Breast epithelium (tissue), 4 donors: Measurements from ENCODE around the gene MYOT. TPM values are rescaled to one million over a fixed set of nuclear protein-coding genes. Genes with fewer than 3 reads are reported as not detected.
A peak's percentile ranks its signal among the peaks of the same experiment; 100 is the strongest.

Source experiments
- DNase-seq, 2 donors: peaks; one replicate each; pipeline ENCODE4 v3.0.0-alpha.2; 2019; ENCODE audit warnings: low spot score in 2 of 2
- H3K27ac ChIP-seq, 2 donors: fragments of 200-600 bp; sonication (generic) in 1 of 2; one replicate each; pipeline ENCODE4 v1.5.1; 2016 to 2019; ENCODE audit warnings: mild to moderate bottlenecking in 1 of 2
- H3K27me3 ChIP-seq, 2 donors: fragments of 200-600 bp; sonication (generic) in 1 of 2; one replicate each; pipeline versions ENCODE4 v1.5.1 to v1.6.0; 2017 to 2019; ENCODE audit warnings: control low read depth in 1 of 2, mild to moderate bottlenecking in 1 of 2
- H3K36me3 ChIP-seq: fragments of 200-600 bp; one replicate; pipeline ENCODE4 v1.5.1; 2019
- H3K4me1 ChIP-seq, 2 donors: fragments of 200-600 bp; sonication (generic); one replicate each; pipeline ENCODE4 v1.5.1; 2016 to 2019; ENCODE audit warnings: control low read depth in 1 of 2
- H3K4me3 ChIP-seq, 3 donors: fragments of 200-600 bp; sonication (generic); 1 replicate in 2 of 3; 2 replicates in 1 of 3; pipeline ENCODE4 v1.5.1; 2016 to 2019; ENCODE audit warnings: mild to moderate bottlenecking in 3 of 3, moderate library complexity in 2 of 3
- H3K9me3 ChIP-seq, 2 donors: fragments of 200-600 bp; sonication (generic) in 1 of 2; one replicate each; pipeline ENCODE4 v1.5.1; 2016 to 2019; ENCODE audit warnings: control low read depth in 1 of 2
- POLR2A ChIP-seq: fragments of 450-650 bp; IDR thresholded peaks from one replicate; pipeline ENCODE4 v1.6.1; 2016; ENCODE audit warnings: antibody characterized with exemption, mild to moderate bottlenecking, moderate library complexity
- POLR2AphosphoS5 ChIP-seq, 3 donors: sonication (generic); formaldehyde crosslinking; IDR thresholded peaks; one replicate each; pipeline ENCODE4 v1.6.1; 2017; ENCODE audit warnings: antibody characterized with exemption in 3 of 3
- intact Hi-C: fragments of 100-400 bp; cut with DNase I; formaldehyde crosslinking; loops from one replicate; pipeline ENCODE4 v1.15.1; 2023; ENCODE audit warnings: low total_unique reads
- total RNA-seq, 3 donors: library from RNA; depleted of rRNA; stranded (reverse); fragments of >200 nt; gene quantifications; one replicate each; pipeline ENCODE4 v1.1.0, GENCODE V29; 2016
- TF ChIP-seq, protein P1 (sequence below), 3 donors: fragments of 450-650 bp; IDR thresholded peaks; one replicate each; pipeline ENCODE4 v1.5.1; 2016 to 2017; ENCODE audit warnings: antibody characterized with exemption in 3 of 3, mild to moderate bottlenecking in 3 of 3, moderate library complexity in 3 of 3

MYOT gene
- total RNA-seq, 3 donors from 2014 or later: 2.3 to 11.0 (median 4.7) TPM

DNA sequence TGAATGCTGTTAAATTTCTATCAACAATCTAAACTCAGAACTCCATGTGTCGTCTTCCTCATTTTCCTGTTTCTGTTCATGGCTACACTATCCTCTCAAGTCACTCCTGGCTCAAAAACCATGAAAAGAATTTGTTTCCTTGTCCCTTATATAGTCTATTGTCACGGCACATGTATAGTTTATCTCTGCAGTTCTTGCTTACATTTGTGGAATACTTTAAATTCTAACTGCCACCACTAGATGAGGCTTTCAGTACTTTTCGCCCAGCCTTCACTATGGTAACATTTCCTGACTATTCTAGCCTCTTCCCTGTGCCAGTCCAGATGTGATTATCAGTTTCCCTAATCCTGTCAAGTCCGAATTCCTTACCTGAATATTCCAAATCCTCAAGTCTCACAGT lies 56.2 kb downstream of the MYOT start:
- intact Hi-C loops: no loop called here
- H3K4me3 ChIP-seq: no peak overlapping the region
- no peaks in the 10 kb centered on the region for H3K27me3 ChIP-seq
- TF ChIP-seq POLR2AphosphoS5 (IDR thresholded peaks at IDR 0.05) (no peak), POLR2A (no peak)
- TF ChIP-seq, protein P1, sequence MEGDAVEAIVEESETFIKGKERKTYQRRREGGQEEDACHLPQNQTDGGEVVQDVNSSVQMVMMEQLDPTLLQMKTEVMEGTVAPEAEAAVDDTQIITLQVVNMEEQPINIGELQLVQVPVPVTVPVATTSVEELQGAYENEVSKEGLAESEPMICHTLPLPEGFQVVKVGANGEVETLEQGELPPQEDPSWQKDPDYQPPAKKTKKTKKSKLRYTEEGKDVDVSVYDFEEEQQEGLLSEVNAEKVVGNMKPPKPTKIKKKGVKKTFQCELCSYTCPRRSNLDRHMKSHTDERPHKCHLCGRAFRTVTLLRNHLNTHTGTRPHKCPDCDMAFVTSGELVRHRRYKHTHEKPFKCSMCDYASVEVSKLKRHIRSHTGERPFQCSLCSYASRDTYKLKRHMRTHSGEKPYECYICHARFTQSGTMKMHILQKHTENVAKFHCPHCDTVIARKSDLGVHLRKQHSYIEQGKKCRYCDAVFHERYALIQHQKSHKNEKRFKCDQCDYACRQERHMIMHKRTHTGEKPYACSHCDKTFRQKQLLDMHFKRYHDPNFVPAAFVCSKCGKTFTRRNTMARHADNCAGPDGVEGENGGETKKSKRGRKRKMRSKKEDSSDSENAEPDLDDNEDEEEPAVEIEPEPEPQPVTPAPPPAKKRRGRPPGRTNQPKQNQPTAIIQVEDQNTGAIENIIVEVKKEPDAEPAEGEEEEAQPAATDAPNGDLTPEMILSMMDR (IDR thresholded peaks at IDR 0.05): no peak
- H3K4me1 ChIP-seq: no peaks in the 10 kb centered on the region
- H3K36me3 ChIP-seq: no peaks in the 10 kb centered on the region
- H3K27ac ChIP-seq: no peak overlapping the region
- no peaks in the 10 kb centered on the region for H3K9me3 ChIP-seq
- DNase-seq: no peak

DNA sequence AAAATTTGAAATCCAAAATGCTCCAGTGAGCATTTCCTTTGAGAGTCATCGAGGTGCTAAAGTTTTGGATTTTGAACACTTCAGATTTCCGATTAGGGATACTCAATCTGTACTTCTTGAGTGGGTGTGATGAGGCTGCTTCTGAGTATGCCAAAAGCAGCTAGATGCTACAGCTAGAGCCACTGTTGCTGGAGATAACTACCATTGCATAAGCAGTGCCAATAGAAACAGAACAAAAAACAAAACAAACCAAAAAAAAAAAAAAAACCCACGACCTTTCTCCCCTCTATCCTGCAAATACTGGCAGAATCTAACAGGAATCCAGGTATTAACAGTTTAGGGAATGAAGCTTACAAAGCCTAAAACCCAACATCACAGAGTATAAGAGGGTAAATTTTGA lies 65.1 kb downstream of the MYOT start:
- TF ChIP-seq POLR2AphosphoS5 (IDR thresholded peaks at IDR 0.05) (no peak), POLR2A (no peak)
- TF ChIP-seq, protein P1 (IDR thresholded peaks at IDR 0.05): no peak

GRCh38 chr5:137933491-137933911 lies 65.8 kb downstream of the MYOT start:
- no peak for DNase-seq
- Histone ChIP-seq H3K4me1 (no peaks in the 10 kb centered on the region), H3K27me3 (no peaks in the 10 kb centered on the region), H3K27ac (peak overlapping the region in 1 of 2 donors; percentile 5), H3K9me3 (no peaks in the 10 kb centered on the region), H3K36me3 (no peaks in the 10 kb centered on the region), H3K4me3 (no peak overlapping the region)
- intact Hi-C loops: no loop called here
- TF ChIP-seq POLR2A: no peak
- TF ChIP-seq POLR2AphosphoS5 (IDR thresholded peaks at IDR 0.05): no peak
- TF ChIP-seq, protein P1 (IDR thresholded peaks at IDR 0.05): no peak

More for the DNA sequence above, 65.1 kb downstream of the MYOT start:
- Histone ChIP-seq H3K27ac (no peak overlapping the region), H3K9me3 (no peaks in the 10 kb centered on the region), H3K4me3 (no peak overlapping the region), H3K36me3 (no peaks in the 10 kb centered on the region), H3K27me3 (no peaks in the 10 kb centered on the region), H3K4me1 (no peaks in the 10 kb centered on the region)
- DNase-seq: no peak
- intact Hi-C loops: no loop called here

DNA sequence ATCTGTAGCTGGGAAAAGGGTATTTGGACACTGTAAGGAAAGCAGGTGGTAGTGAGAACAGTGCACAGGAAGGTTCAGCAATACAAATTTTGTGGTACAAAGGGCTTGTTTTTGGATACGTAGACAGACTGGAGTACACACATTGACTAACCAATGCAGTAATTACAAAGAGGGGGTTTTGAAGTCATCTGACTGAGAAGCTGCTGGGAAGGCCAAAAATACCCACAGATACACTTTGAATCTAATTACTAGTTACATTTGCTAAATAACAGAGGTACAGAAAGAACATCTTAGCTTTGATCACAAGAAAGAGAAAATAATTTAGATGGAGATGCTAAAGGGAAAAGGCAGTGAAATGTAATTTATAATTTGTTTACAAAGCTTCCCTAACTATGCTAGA lies 67.5 kb downstream of the MYOT start:
- no peak for DNase-seq
- H3K36me3 ChIP-seq: no peaks in the 10 kb centered on the region
- H3K27ac ChIP-seq: no peak overlapping the region
- H3K27me3 ChIP-seq: no peaks in the 10 kb centered on the region
- intact Hi-C loops: no loop called here
- H3K4me3 ChIP-seq: no peak overlapping the region
- no peaks in the 10 kb centered on the region for H3K4me1 ChIP-seq
- TF ChIP-seq POLR2A (no peak), POLR2AphosphoS5 (IDR thresholded peaks at IDR 0.05) (no peak)
- TF ChIP-seq, protein P1 (IDR thresholded peaks at IDR 0.05): no peak
- H3K9me3 ChIP-seq: no peaks in the 10 kb centered on the region

DNA sequence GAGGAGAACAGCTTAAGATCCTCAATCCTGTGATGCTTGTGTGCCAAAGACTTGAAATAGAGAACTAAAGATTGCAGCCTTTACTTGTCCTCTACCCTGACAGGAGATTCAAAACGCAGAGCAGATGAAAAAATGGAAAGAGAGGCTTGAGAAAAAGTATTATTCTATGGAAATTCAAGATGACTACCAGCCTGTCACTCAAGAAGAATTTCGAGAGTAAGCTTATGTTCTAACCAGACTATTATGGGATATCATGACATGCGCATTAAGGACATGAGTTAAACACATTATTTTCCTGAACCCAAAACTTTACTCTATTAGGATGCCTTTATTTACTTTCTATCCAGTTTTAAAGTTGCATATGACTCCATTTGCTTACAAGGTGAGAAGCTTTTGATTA lies 68.0 kb downstream of the MYOT start:
- Histone ChIP-seq H3K4me3 (no peak overlapping the region), H3K36me3 (no peaks in the 10 kb centered on the region), H3K9me3 (no peaks in the 10 kb centered on the region), H3K27ac (no peak overlapping the region), H3K27me3 (no peaks in the 10 kb centered on the region), H3K4me1 (no peaks in the 10 kb centered on the region)
- intact Hi-C loops: no loop called here
- no peak for DNase-seq
- TF ChIP-seq, protein P1 (IDR thresholded peaks at IDR 0.05): no peak
- TF ChIP-seq POLR2AphosphoS5 (IDR thresholded peaks at IDR 0.05): no peak
- no peak for TF ChIP-seq POLR2A

Other genes with a start within 250 kb of the MYOT start
- 10 to 100 TPM in 1 of 3 donors, 1 to 10 TPM in 2; 4.5 to 11.7 (median 4.9) TPM for gene KLHL3, start 131.8 kb upstream of the MYOT start, total RNA-seq
- gene HNRNPA0, start 113.5 kb upstream of the MYOT start, total RNA-seq: 10 to 100 TPM; 11.5 to 13.3 (median 11.8) TPM
- gene PKD2L2, start 21.6 kb downstream of the MYOT start, total RNA-seq: under 1 TPM in 1 of 3 donors, not detected in 2; 0.64 TPM
- 10 to 100 TPM; 42.7 to 55.8 (median 52.4) TPM for gene FAM13B, start 165.2 kb downstream of the MYOT start, total RNA-seq
- not detected for gene WNT8A, start 216.2 kb downstream of the MYOT start, total RNA-seq